NCI-H1417 treated with DMSO at 0.1 percent for 48 hours (cell line): ENCODE results near the gene INO80D.
"Not testable (repeated sequence)": the region's sequence is repeated elsewhere in the genome, so short reads cannot be mapped to it uniquely, and the experiment has no call there.

Experiments used
- DNase-seq: peaks from one replicate; lab custom pipeline; 2025; lab: John Stamatoyannopoulos, UW

INO80D gene

DNA sequence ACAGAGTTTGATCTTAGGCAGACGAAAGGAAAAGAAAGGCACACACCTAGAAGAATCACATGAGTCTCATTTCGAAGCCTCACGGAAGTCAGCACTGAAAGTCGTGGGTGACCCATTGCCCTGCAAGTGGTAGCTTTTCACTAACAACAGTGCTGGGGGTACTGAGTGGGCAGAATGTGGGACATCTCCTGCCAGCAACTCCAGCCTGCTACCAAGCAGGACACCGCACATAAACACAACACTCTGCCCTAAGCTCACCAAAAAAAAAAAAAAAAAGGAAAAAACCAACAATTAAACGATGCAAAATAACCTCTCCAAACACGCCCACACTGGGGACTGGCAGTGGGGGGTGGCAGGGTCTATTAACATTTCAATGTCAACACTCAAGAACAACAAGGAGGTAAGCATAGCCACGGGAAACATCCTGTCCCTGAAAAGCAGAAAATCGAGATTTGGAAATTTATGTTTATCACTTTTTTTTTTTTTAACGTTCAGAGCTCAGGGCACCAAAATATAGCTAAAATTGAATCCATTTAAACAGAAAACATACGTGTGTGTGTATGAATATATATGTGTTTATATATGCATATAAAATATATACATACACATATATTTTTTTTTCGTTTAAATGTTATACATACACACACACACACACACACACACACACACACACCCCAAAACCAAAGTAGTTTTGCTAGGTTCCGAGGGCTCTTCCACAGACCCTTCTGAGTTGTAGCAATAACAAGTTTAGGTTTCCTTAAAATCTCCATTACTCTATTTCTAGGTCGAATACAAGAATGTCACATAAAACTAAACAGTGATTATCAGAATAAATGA is 2.2 kb downstream of the INO80D start:
- no peak for DNase-seq

DNA sequence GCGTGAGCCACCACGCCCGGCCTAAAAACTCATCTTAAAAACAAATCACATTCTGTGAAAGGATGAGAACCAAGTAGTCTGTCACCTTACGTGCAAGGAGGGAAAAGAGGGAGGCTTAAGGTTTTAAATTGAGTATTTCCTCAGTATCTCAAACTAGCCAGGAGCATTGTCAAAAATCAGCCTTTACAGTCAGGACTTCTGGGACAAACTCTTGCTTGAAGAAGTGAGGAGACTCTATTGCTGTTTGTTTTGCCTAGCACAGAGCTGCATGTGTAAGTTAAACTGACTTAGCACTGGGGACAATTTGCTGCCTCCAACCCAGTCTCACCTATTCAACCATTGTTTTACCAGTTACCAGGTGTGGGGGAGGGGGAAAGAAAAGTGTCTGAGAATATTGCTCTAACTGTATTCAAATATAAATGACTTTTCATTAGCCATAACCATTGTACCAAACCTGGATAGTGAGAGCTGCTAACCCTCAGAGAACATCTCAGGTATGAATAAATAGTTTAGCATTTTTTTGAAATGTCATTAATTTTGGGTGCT is 3.6 kb downstream of the INO80D start:
- DNase-seq: no peak

DNA sequence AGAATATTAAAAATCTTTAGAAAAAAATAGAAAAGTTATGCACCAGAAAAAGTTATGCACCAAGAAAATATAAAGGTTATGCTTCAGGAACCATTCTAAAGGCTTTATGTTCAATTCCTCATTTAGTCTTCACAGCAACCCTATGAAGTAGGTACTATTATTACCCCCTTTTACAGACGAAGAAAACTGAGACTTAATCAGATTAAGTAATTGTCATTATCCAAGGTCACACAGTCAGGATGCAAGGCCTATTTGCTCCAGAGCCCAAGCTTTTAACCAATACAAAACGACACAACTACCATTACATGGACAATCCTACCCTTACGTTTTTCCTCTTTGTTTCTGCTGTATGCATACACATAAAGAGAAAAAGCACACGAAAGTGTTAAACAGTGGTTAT is 5.0 kb downstream of the INO80D start:
- no peak for DNase-seq

DNA sequence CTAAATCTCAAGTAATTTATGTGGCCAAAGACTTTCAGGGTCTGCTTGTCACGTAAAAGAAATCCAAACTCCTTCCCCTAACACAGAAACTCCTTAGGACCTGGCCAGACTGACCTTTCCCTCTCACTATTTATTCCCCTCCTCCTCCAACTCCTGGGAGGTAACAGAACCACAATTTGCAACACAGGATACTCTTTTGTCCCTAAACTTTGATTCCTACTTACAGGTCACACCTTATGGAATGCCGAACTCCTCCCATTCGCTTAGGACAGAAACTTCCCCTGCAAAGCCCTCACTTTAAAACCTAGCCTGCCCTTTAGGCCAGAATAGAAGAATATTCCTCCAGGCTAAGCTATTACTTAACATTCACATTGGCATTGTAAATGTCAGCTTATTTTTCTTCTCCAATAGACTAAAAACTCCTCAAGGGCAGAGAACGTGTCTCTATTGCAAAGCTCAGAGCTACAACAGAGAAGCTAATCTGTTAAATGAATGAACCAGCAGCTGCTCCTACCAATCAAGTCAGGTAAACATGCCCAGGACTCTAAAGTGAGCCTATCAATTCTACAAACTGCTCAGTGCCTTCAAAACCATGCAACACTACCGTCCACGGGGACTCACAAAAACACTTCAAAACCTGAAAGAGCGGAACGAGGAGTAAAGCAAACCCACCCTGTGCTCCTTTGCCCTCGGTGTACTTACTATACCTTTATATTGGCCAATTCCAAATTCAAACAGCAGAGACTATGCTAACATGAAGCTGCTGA is 6.1 kb downstream of the INO80D start:
- DNase-seq: no peak

DNA sequence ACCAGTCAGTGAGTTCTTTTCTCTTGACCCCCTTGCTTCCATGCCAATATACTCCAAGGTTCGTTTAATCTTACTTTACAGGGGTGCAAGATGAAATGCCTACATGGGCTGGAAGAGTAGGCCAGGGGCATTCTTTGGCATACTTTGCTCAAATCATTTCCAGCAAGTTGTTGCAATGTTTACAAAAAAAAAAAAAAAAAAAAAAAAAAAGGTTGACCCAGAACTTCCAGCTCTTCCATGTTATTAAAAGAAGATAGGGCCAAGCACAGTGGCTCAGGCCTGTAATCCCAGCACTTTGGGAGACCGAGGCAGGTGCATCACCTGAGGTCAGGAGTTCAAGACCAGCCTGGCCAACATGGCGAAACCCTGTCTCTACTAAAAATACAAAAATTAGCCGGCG is 8.1 kb downstream of the INO80D start:
- not testable (repeated sequence) for DNase-seq

DNA sequence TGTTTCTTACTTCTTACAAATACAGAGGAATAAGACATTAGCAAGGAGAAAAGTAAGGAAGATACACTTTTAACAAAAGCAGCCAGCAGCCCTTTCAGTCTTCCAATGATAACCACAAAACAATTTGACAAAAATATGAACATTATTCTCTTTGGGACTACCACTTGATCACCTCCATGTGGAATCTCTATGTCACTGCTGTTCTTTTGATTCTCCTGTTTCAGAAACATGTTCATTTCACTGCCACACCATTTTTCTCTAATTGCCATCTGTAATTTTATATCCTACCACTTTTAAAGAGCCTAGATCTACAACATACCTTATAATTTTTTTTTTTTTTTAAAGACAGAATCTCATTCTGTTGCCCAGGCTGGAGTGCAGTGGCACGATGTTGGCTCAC is 10.9 kb downstream of the INO80D start:
- DNase-seq: no peak

DNA sequence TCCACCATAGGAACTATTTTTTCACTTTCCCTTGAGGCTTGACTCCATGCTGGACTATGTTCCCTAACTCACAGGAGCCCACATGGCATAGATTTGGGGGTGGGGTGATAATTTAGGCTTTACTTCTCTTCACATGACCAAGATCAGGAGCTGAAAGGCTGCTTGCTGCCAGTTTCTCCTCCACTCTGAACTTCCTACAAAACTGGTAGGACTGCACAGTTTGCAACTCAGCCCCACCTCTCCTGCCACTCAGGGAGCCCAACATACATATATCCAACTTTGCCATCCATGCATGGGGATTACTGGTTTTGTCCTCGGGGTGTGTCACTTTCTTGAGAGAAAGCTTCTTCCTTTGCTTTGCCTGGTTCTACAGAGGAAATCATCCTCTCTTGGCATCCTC is 14.2 kb downstream of the INO80D start:
- no peak for DNase-seq

DNA sequence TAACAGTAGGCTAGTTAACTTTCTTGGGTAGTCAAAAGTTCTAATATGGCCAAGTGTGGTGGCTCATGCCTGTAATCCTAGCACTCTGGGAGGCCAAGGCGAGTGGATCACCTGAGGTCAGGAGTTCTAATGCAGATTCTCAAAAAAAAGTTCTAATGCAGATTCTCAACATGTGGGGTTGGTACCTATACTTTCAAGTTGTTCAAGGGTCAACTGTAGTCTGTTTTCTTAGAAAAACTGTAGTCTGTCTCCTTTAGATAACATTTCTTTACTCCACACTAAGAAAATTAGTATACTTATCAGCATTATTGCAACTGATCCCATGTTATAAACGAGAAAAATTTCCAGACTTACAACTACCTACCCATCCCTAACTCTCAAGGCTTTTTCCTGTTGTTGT is 16.6 kb downstream of the INO80D start:
- no peak for DNase-seq

DNA sequence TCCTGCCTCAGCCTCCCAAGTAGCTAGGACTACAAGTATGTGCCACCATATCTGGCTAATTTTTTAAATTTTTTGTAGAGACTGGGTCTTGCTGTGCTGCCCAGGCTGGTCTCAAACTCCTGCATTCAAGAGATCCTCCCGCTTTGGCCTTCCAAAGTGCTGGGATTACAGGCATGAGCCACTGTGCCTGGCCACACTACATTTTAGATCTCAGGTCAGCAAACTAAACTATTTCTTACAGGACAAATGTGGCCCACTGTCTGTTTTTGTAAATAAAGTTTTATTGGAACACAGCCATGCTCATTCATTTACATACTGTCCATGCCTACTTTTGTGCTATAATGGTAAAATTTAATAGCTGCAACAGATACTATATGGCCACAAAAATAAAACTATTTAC is 17.8 kb downstream of the INO80D start:
- DNase-seq: no peak

DNA sequence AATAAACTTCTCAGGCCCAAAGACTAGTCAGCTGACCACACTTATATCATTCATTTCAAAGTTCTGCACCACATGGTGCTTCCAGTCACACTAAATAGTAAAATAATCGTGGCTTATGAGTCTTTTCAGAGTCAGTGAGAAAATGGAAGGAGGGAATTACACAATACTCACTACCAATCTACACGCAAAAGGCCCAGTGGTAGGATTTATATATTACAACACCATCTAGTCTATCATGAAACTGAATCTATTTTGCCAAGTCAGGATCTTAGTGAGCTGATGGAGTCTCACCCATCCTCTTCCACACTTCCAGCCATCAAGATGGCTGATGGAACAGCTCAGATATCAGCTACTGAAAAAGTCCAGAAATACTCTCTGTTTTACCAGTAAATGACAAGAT is 21.9 kb downstream of the INO80D start:
- no peak for DNase-seq

DNA sequence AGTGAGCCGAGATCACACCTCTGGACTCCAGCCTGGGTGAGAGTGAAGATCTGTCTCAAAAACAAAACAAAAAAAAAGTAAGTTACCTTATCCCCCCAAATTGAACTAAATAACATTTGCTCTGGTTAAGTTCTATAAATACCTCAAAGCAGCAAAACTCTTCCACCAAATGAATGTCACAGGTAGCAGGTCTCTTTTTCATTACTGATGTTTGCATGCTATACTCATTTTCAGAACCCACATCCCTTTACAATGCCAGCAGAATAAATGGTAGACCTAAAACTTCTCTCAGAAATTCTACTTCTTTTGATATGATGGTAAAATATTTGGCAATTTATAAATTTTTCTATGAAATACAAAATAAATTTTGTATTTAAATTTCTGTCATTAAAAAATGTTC is 22.3 kb downstream of the INO80D start:
- no peak for DNase-seq

DNA sequence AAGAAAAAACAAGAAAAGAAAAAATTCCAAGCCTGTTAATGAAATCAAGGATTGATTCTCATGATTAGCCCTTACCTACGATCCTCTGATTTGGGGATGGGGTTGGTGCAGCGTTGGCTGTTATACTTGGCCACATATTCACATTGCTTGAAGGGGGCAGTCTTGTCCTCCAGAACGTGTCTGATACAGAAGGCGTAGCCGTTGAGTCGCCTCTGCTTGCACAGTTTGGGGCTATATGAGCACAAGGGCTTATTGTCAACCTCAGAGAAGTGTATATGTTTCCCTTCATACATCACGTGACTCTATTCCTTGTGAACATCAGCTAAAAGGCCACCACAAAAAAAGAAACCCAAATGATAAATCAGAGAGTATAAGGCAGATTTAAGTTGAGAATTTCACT is 23.2 kb downstream of the INO80D start:
- DNase-seq: no peak

DNA sequence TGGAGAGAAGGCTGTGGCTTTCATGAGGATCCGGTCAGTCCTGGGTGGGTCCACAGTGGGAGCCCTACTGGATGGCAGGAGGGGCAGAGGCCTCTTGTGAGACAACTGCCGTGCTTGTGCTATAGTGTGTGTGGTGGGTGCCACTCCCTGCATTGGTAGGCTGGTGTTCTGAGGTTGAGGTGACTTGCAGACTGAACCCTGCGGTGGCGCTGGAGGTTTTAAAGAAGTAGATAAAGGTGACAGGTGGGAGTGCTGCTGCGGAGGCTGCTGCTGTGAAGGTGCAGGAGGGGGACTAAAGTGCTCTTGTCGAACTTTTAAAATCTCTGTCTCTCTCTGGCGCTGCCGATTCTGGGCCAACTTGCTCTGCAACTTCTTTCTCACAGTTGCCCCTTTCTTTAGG is 29.7 kb downstream of the INO80D start:
- DNase-seq: no peak

DNA sequence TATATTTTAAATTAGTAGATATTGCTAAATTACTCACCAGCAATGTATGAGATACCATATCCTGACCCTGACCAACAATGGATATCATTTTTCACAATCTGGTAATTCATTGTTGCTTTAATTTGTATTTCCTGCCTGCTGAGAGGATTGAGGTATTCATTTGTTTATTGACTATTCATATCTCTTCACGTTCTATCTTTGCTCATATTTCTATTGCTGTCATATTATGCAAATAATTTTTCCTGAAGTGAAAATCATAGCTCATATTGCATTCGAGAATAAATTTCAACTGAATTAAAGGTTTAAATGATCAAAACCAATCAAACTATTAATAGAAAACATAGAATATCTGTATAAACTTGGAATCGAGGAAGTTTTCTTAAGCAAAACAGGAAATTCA is 31.0 kb downstream of the INO80D start:
- DNase-seq: no peak

DNA sequence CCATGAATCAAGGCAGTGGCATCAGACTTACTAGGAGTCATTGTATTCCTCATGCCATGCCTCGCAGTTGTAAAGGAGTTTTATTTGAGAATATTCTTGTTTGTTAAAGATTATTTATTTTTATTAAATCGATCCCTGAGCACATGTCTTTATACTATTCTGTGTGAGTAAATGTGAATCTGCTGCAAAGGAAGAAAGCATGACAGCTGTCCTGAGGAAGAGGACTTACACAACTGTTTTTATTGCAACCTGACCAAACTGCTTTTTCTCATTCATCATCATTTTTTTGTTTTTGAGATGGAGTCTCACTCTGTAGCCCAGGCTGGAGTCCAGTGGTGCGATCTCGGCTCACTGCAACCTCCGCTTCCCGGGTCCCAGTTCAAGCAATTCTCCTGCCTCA is 34.1 kb downstream of the INO80D start:
- no peak for DNase-seq

DNA sequence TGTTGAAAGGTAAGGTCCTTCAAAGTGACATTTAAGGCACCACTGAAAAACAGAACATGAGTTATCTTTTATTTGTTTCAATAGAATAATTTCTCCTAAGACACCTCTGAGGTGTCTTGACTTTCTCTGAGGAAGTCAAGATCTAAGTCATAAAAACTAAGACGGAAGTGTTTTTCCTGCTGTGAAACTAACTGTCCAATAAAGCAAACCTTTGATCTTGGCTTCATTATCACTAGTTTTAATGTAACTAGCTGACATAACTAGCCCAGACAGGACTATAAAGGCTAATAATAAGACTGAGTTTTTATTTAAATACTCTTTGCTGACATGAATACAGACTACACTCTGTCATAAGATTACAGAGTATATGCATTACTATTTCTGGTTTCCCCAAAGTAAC is 36.6 kb downstream of the INO80D start:
- no peak for DNase-seq

DNA sequence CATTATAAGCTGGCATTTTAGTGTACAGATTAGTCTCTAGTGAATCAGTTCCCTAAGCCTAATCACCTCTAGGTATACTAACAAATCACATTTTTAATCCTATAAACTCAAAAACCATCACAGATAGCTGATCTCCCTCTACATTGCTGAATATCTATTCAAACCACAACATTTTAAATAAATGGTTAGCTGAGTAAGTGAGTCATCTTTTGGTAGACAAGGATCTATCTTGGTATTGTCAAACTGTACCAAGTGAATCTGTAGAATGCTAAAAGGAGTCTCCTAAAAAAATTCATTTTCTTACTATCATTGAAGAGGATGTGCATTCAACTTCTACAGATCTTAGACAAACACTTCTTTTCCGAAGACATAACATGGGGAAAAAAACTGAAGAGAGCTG is 40.7 kb downstream of the INO80D start:
- DNase-seq: no peak

DNA sequence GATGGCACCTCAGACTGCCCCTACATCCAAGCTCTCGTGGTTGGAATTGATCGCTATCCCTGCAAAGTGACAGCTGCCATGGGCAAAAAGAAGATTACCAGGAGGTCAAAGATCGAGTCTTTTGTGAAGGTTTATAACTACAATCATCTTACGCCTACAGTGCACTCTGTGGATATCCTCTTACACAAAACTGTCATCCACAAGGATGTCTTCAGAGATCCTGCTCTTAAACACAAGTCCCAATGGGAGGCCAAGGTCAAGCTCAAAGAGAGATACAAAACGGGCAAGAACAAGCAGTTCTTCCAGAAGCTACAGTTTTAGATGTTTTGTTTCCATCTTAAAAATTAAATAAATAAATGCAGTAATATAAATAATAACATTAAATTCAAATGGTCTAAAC is 45.4 kb downstream of the INO80D start:
- DNase-seq: no peak

DNA sequence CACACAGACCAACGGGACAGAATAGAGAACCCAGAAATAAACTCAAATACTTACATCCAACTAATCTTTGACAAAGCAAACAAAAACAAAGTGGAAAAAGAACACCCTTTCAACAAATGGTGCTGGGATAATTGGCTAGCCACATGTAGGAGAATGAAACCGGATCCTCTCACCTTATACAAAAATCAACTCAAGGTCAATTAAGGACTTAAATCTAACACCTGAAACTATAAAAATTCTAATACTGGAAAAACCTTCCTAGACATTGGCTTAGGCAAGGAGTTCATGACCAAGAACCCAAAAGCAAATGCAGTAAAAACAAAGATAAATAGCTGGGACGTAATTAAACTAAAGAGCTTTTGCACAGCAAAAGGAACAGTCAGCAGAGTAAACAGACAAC is 50.6 kb downstream of the INO80D start:
- DNase-seq: not testable (repeated sequence)

DNA sequence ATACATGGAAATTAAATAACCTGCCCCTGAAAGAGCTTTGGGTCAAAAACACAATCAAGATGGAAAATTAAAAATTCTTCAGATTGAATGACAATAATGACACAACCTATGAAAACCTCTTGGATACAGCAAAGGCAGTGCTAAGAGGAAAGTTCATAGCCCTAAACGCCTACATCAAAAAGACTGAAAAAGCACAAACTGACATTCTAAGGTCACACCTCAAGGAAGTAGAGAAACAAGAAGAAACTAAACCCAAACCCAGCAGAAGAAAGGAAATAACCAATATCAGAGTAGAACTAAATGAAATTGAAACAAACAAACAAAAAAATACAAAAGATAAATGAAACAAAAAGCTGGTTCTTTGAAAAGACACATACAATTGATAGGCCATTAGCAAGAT is 52.5 kb downstream of the INO80D start:
- DNase-seq: not testable (repeated sequence)

DNA sequence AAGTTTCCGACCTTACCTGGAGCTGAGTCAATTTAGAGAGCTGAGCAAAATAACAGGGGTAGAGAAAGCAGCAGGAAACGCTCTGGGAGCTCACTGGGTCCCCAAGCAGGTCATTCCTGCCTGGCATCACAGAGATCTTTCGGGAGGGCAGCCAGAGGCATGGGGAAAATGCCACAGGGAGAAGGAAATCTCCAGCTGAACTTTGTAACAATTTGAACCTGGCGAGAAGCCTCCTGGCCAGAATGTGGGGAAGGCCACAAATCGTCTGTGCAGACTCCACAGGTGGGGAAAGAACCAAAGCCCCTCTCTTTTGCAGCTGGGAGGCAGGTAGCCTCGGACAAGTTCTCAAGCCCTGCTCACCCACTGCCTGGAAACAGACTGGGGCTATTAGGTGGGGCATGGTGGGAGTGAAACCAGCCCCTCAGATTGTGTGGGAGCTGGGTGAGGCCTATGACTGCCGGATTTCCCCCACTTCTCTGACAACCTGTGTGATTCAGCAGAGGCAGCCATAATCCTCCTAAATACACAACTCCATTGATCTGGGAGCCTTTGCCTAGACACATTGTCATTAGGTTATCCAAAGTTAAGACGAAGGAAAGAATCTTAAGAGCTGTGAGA is 53.9 kb downstream of the INO80D start:
- no peak for DNase-seq

DNA sequence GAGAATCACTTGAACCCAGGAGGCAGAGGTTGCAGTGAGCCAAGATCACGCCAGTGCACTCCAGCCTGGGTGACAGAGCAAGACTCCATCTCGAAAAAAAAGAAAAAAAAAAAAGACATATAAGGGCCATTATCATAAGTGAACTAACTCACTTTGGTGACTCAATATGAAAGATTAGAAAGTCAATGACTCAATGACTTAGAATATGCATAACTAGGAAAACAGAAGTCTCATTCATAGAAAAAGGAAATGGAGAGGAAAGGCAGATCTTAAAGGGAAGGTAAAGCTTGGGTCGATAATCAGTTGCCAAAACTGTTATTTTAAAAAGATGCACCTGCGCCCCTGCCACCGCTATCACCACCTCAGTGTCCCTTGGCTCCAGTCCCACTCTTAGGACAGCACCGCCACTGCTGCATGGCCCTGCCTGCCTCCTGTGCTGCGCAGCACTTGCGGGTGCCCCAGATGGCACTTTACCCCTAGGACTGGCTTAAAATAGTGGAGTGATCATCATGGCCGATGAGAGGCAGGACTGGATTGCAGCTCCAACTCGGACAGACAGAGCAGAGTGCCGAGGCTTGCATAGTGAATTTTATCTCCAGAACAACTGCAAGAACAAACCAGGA is 54.7 kb downstream of the INO80D start:
- no peak for DNase-seq
